Measurements from ENCODE around the gene CHMP6.

CHMP6 gene

DNA sequence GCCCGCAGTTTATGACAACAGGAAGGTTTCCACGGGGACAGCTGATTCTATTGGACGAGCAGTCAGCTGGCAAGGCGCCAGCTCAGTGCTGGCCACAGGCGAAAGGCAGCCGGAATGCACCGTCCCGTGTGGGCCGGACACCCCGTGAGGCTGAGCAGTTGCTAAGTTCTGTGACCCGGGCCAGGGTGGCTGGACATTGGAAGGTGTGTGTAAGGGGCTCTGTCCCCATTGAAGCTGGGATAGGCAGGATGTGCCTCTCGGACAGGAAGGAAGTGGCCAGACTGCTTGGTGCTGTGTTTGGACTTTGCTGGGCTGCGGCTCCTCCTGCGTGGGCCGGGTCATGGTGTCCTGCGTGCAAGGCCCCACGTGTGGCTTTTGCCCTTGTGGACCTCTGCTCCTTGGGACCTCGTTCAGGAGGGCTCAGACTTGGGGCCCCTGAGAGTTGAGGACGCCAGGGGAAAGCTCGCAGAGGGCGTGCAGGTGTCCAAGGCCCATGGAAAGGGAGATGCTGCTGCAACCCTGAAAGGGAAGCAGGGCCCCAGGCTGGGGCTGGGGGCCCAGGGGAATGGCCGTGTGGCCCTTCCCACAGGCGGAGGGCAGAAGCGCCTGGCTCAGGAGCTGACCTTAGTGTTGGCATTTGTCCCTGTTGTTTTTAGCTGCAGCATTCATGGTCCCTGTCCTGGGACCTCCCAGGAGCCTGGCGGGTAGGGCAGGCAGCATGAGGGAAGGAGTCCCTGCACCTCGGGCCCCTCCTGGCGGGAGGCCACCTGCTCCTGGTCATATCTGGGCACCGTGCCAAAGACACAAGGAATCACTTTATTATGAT, 53.3 kb downstream of the CHMP6 start:
- DNase-seq: no peak

GRCh38 chr17:81045590-81046095, 54.0 kb downstream of the CHMP6 start:
- DNase-seq: no peak

DNA sequence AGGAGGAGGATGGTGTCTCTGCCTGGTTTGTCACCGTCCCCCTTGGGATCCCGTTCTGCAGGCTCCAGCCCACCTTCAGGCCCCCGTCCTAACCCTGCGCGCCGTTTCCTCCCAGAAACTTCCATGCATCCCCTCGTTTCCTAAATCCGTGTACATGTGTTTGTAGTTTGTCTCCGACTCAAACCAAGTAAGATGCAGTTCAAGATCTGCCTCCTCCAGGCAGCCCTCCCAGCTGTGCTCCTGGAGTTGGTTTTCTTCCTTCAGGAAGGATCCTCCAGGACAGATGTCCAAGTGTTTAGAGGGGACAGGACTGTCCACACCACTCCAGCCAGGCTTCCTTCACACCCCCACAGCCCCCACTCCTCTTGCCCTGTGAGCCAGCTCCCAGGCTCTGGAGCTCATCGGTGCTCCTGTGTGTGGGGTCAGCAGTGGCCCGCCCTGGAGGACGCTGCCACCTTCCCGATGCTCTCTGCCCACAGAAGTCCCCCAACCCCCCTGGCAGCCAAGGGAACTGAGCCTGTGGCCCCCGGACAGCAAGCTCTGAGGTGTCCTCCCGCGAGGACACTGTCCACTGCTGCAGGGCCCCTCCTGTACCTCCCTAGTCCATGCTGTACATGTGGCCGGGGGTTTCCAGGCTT, 54.6 kb downstream of the CHMP6 start:
- DNase-seq: no peak

DNA sequence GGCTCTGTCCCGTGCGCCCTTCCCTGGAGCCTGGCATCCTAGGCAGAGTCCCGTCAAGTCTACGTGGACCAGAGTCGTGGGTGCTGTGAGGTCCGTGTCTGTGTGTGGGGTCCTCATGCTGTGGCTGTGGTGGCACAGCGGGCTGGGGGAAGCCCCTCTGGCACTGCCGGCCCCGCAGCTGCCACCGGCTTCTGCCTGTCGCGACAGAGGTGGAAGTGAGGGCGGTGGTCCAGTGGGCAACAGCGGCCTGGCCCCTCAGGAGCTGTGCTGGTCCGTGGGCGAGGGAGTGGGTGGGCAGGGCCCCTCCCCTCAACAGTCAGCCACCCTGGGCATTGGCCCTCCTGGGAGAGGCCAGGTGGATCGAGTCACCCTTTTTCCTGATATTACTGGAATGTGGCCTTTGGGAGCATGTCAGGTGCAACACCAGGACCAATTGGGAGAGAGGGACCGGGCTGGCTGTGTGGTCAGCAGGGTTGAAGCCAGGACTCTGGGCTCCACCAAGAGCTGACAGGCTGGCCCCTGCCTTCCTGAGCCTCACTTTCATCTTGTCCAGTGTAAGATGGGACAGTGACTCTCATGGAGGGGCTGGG, 55.2 kb downstream of the CHMP6 start:
- no peak for DNase-seq

DNA sequence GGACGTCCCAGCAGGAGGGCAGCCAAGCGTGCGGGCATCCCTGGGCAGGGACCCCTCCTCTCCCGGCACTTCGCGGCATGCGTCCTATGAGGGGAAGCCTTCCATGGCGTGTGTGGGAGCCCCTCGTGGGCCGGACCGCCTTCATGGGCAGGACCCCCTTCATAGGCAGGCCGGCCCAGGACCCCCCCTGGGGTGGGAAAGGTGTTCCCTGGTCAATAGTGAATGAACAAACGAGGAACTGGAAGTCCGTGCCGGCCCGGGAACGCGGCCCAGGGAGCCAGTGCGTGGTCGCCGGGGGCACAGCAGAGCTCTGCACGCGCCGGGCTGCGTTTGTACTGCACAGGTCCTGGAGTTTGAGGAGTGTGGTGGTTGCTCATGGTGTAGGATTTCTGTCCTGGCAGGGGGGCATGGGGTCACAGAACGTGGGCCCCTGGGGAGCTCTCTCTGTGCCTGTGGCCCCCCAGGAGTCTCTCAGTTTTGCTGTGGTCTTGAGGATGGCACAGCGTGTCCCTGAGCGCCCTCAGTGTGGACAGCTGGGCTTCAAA, 57.3 kb downstream of the CHMP6 start:
- DNase-seq: no peak

GRCh38 chr17:81049372-81049911, 57.8 kb downstream of the CHMP6 start:
- no peak for DNase-seq
